Endodermal cell (in vitro differentiated cells): ENCODE results near the gene SPDYE4. TPM values are rescaled to one million over a fixed set of nuclear protein-coding genes. Genes with fewer than 3 reads are reported as not detected.

Experiments used
- DNase-seq: peaks from one replicate; pipeline ENCODE4 v3.0.0-alpha.2; 2017
- H3K27ac ChIP-seq: 2 replicates; pipeline ENCODE4 v1.5.1; 2013; ENCODE audit warnings: mild to moderate bottlenecking, low read depth, low read length, moderate library complexity
- H3K27me3 ChIP-seq: 2 replicates; pipeline ENCODE4 v1.6.1; 2013; ENCODE audit warnings: mild to moderate bottlenecking, low read length, moderate library complexity; ENCODE audit not compliant: insufficient read depth, control insufficient read depth, poor library complexity, severe bottlenecking
- H3K36me3 ChIP-seq: 2 replicates; pipeline ENCODE4 v1.7.0; 2013; ENCODE audit warnings: mild to moderate bottlenecking, low read length, moderate library complexity; ENCODE audit not compliant: control insufficient read depth, insufficient read depth
- H3K4me1 ChIP-seq: one replicate; pipeline ENCODE4 v1.7.0; 2013; ENCODE audit warnings: low read length; ENCODE audit not compliant: control insufficient read depth, insufficient read depth
- H3K4me3 ChIP-seq: 2 replicates; pipeline ENCODE4 v1.5.1; 2013; ENCODE audit warnings: mild to moderate bottlenecking, low read length, moderate library complexity
- H3K9ac ChIP-seq: 2 replicates; pipeline ENCODE4 v1.6.1; 2013; ENCODE audit warnings: mild to moderate bottlenecking, low read length, moderate library complexity; ENCODE audit not compliant: poor library complexity, severe bottlenecking; ENCODE audit errors: extremely low read depth
- H3K9me3 ChIP-seq: 2 replicates; pipeline ENCODE4 v1.6.1; 2013; ENCODE audit warnings: mild to moderate bottlenecking, low read length, moderate library complexity; ENCODE audit not compliant: control insufficient read depth
- H3K27ac Mint-ChIP-seq: 2 replicates; pipeline ENCODE4 v1.8.0; 2020; ENCODE audit warnings: mixed read lengths
- H3K27me3 Mint-ChIP-seq: 2 replicates; pipeline ENCODE4 v1.8.0; 2021; ENCODE audit warnings: mild to moderate bottlenecking, mixed read lengths; ENCODE audit not compliant: insufficient read depth
- H3K36me3 Mint-ChIP-seq: 2 replicates; pipeline ENCODE4 v1.8.0; 2020; ENCODE audit warnings: low read depth, mixed read lengths
- H3K4me1 Mint-ChIP-seq: 2 replicates; pipeline ENCODE4 v1.8.0; 2020; ENCODE audit warnings: mixed read lengths
- H3K4me3 Mint-ChIP-seq: 2 replicates; pipeline ENCODE4 v1.8.0; 2020; ENCODE audit warnings: mild to moderate bottlenecking, moderate library complexity, mixed read lengths
- H3K9me3 Mint-ChIP-seq: 2 replicates; pipeline ENCODE4 v1.8.0; 2020; ENCODE audit warnings: mild to moderate bottlenecking, mixed read lengths
- WGBS, 2 experiments: methylation state at CpG; one replicate each; pipeline versions ENCODE4 v1.1.5 to v1.1.7; 2013; ENCODE audit warnings: missing lambda C conversion rate in 2 of 2, mixed read lengths in 1 of 2; ENCODE audit not compliant: insufficient coverage in 1 of 2, insufficient read length in 1 of 2; 5-methylcytosine and 5-hydroxymethylcytosine counted together
- total RNA-seq, 2 donors: library from RNA; stranded (reverse); fragmentation: NEBNext Ultra II Directional in 1 of 2; extraction: Animal tissue kit (Norgen Biotek cat#: 25700) in 1 of 2; gene quantifications; 2 replicates in 1 of 2; 3 replicates in 1 of 2; pipeline ENCODE4 v1.2.1, GENCODE V29; 2021
- TF ChIP-seq, protein P1 (sequence below): fragments of 200-600 bp; sonication (generic); conservative IDR thresholded peaks from 2 replicates; pipeline ENCODE4 v1.5.0; 2021; ENCODE audit warnings: antibody characterized with exemption, mild to moderate bottlenecking

The SPDYE4 gene
- total RNA-seq, 2 donors from 2014 or later = not detected

DNA sequence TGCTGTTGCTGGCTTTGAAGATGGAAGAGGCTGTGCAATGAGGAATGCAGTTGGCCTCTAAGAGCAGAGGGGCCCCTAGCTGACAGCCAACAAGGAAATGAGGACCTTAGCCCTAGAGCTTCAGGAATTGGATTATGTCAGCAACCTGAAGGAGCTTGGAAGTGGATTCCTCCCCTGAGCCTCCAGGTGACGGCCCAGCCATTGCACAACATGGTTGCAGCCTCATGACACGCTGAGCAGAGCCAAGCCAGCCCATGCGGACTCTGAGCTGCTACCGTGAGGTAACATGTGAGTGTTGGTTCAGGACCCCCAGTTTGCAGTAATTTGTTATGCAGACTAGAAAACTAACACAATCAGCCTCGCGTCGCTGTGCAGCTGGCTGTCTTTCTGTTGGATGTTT lies 33.9 kb downstream of the SPDYE4 start:
- no peaks in the 10 kb centered on the region for H3K9me3 ChIP-seq
- TF ChIP-seq, protein P1, sequence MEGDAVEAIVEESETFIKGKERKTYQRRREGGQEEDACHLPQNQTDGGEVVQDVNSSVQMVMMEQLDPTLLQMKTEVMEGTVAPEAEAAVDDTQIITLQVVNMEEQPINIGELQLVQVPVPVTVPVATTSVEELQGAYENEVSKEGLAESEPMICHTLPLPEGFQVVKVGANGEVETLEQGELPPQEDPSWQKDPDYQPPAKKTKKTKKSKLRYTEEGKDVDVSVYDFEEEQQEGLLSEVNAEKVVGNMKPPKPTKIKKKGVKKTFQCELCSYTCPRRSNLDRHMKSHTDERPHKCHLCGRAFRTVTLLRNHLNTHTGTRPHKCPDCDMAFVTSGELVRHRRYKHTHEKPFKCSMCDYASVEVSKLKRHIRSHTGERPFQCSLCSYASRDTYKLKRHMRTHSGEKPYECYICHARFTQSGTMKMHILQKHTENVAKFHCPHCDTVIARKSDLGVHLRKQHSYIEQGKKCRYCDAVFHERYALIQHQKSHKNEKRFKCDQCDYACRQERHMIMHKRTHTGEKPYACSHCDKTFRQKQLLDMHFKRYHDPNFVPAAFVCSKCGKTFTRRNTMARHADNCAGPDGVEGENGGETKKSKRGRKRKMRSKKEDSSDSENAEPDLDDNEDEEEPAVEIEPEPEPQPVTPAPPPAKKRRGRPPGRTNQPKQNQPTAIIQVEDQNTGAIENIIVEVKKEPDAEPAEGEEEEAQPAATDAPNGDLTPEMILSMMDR = no peak
- H3K9ac ChIP-seq = no peak overlapping the region
- H3K36me3 Mint-ChIP-seq = no peaks in the 10 kb centered on the region
- peaks cover 2% of the 10 kb centered on the region for H3K27me3 Mint-ChIP-seq
- no peak overlapping the region for H3K27ac Mint-ChIP-seq
- WGBS, 2 experiments = 95 to 98% methylated on average over 5 to 7 of the region's 7 CpGs
- DNase-seq = no peak
- no peak overlapping the region for H3K4me3 ChIP-seq
- peaks cover 10% of the 10 kb centered on the region for H3K4me1 Mint-ChIP-seq
- no peaks in the 10 kb centered on the region for H3K9me3 Mint-ChIP-seq
- H3K4me3 Mint-ChIP-seq = no peak overlapping the region
- no peaks in the 10 kb centered on the region for H3K27me3 ChIP-seq
- no peaks in the 10 kb centered on the region for H3K4me1 ChIP-seq
- no peaks in the 10 kb centered on the region for H3K36me3 ChIP-seq
- no peak overlapping the region for H3K27ac ChIP-seq

DNA sequence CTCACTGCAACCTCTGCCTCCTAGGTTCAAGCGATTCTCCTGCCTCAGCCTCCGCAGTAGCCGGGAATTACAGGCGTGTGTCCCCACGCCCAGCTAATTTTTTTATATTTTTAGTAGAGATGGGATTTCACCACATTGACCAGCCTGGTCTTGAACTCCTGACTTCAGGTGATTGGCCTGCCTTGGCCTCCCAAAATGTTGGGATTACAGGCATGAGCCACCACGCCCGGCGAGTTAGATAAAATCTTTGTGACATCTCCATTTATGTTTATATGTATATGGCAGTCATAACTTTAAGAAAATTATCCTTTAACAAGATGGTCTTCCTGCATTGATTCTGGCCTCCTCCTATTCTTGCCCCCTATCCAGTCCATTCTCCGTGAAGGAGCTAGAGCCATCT lies 37.8 kb downstream of the SPDYE4 start:
- Mint-ChIP-seq H3K27me3 (peaks cover 2% of the 10 kb centered on the region), H3K36me3 (no peaks in the 10 kb centered on the region), H3K27ac (no peak overlapping the region), H3K4me3 (no peak overlapping the region), H3K4me1 (peaks cover 3% of the 10 kb centered on the region), H3K9me3 (peaks cover 12% of the 10 kb centered on the region)
- Histone ChIP-seq H3K27ac (no peak overlapping the region), H3K9ac (no peak overlapping the region), H3K4me1 (no peaks in the 10 kb centered on the region), H3K9me3 (peaks cover 7% of the 10 kb centered on the region), H3K4me3 (no peak overlapping the region), H3K27me3 (no peaks in the 10 kb centered on the region), H3K36me3 (no peaks in the 10 kb centered on the region)
- TF ChIP-seq, protein P1 = no peak
- 81% methylated on average over 5 to 7 of the region's 9 CpGs for WGBS, 2 experiments
- no peak for DNase-seq

DNA sequence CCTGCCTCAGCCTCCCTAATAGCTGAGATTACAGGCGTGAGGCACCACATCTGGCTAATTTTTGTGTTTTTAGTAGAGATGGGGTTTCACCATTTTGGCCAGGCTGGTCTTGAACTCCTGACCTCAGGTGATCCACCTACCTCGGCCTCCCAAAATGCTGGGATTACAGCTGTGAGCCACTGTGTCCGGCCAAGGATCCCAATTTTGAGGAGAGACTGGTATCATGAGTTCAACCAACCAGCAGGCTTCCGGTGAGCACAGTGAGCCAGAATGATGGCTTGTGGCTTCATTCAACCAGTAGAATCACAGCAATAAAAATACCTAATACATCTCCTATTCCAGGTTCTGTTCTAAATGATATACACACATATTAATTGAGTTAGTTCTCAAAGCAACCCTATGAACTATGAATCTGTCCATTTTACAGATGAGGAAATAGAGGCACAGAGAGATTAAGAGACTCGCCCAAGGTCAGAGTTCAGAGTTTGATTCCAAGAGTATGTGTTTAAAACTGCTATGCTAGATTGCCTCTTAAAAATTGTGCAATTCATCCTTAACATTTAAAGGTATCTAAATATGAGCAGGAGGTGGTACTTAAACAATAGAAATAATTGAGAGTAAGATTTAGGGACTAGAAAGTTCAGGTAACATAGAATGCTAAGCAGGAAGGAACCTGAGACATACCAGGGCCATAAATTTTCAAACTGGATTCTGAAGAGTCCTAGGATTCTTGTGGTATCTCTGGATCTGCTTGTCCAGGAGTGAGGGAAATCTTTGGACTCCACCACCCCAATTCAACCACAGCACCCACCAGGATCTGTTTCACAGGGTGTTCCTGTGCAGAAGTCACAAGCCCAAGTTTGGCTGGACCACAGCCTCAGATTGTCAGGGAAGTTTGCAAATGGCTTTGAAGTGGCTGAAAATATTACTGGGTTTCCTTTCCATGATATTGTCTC lies 38.8 kb downstream of the SPDYE4 start:
- TF ChIP-seq, protein P1 = no peak
- Histone ChIP-seq H3K4me1 (no peaks in the 10 kb centered on the region), H3K27me3 (no peaks in the 10 kb centered on the region), H3K4me3 (no peak overlapping the region), H3K27ac (no peak overlapping the region), H3K9ac (no peak overlapping the region), H3K36me3 (no peaks in the 10 kb centered on the region), H3K9me3 (peaks cover 7% of the 10 kb centered on the region)
- H3K27ac Mint-ChIP-seq = no peak overlapping the region
- WGBS, 2 experiments = 82 to 100% methylated on average over 4 to 5 of the region's 5 CpGs
- H3K27me3 Mint-ChIP-seq = peaks cover 2% of the 10 kb centered on the region
- peaks cover 3% of the 10 kb centered on the region for H3K4me1 Mint-ChIP-seq
- no peak overlapping the region for H3K4me3 Mint-ChIP-seq
- peaks cover 12% of the 10 kb centered on the region for H3K9me3 Mint-ChIP-seq
- no peaks in the 10 kb centered on the region for H3K36me3 Mint-ChIP-seq
- no peak for DNase-seq
